Tibial artery (tissue), 4 donors: ENCODE data around the gene PPM1J.

Source experiments
- DNase-seq, 2 donors: peaks; one replicate each; pipeline ENCODE4 v3.0.0-alpha.2; 2019
- H3K27ac ChIP-seq, 2 donors: fragments of 200-600 bp; sonication (generic) in 1 of 2; 1 replicate in 1 of 2; 2 replicates in 1 of 2; pipeline ENCODE4 v1.5.1; 2018 to 2019; ENCODE audit warnings: mild to moderate bottlenecking in 1 of 2
- H3K27me3 ChIP-seq, 2 donors: fragments of 200-600 bp; sonication (generic) in 1 of 2; one replicate each; pipeline versions ENCODE4 v1.5.1 to v1.6.0; 2016 to 2019
- H3K36me3 ChIP-seq, 3 donors: fragments of 200-600 bp; sonication (generic) in 2 of 3; one replicate each; pipeline ENCODE4 v1.5.1; 2016 to 2019; ENCODE audit warnings: mild to moderate bottlenecking in 2 of 3
- H3K4me1 ChIP-seq, 4 donors: fragments of 200-600 bp; sonication (generic) in 2 of 4; 1 replicate in 3 of 4; 2 replicates in 1 of 4; pipeline ENCODE4 v1.5.1; 2016 to 2019
- H3K4me3 ChIP-seq, 2 donors: fragments of 200-600 bp; sonication (generic) in 1 of 2; 1 replicate in 1 of 2; 2 replicates in 1 of 2; pipeline ENCODE4 v1.5.1; 2018 to 2019; ENCODE audit warnings: mild to moderate bottlenecking in 2 of 2
- H3K9me3 ChIP-seq, 3 donors: fragments of 200-600 bp; sonication (generic) in 1 of 3; one replicate each; pipeline ENCODE4 v1.5.1; 2016 to 2019
- intact Hi-C: fragments of 100-400 bp; cut with DNase I; formaldehyde crosslinking; loops from one replicate; pipeline ENCODE4 v1.15.0; 2023; ENCODE audit warnings: low total_unique reads
- TF ChIP-seq, protein P1 (sequence below), 2 experiments: fragments of 200-600 bp in 1 of 2; fragments of 450-650 bp in 1 of 2; IDR thresholded peaks; one replicate each; pipeline ENCODE4 v1.5.1; 2017 to 2019; ENCODE audit warnings: antibody characterized with exemption in 2 of 2, mild to moderate bottlenecking in 1 of 2, moderate library complexity in 1 of 2

The PPM1J gene

DNA sequence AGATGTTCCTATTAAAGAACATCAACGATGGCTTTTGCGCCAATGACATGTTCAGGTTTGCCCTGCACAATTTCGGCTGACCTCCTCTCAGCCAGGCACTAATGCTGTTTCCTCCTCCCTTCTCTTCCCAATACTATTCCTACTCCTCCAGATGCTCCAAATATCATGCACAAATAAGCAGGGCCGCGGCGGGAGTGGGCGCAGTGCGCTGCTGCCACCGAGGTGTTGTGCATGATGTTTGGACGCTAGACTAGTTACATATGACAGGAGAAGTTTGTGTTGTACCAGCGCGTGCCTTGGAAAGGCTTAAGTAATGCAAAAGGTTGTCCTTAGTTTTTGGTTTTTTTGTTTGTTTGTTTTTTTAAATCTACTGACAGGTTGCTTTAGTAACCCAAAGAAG is 33.3 kb upstream of the PPM1J start:
- Histone ChIP-seq H3K27ac (no peak overlapping the region), H3K27me3 (peaks cover 0 to 18% of the 10 kb centered on the region in 2 donors), H3K4me3 (no peak overlapping the region), H3K9me3 (peaks cover 0 to 3% (median 0%) of the 10 kb centered on the region in 3 donors), H3K36me3 (no peaks in the 10 kb centered on the region), H3K4me1 (peaks cover 0 to 11% (median 6%) of the 10 kb centered on the region in 4 donors)
- intact Hi-C loops = no loop called here
- no peak for DNase-seq
- TF ChIP-seq, protein P1, sequence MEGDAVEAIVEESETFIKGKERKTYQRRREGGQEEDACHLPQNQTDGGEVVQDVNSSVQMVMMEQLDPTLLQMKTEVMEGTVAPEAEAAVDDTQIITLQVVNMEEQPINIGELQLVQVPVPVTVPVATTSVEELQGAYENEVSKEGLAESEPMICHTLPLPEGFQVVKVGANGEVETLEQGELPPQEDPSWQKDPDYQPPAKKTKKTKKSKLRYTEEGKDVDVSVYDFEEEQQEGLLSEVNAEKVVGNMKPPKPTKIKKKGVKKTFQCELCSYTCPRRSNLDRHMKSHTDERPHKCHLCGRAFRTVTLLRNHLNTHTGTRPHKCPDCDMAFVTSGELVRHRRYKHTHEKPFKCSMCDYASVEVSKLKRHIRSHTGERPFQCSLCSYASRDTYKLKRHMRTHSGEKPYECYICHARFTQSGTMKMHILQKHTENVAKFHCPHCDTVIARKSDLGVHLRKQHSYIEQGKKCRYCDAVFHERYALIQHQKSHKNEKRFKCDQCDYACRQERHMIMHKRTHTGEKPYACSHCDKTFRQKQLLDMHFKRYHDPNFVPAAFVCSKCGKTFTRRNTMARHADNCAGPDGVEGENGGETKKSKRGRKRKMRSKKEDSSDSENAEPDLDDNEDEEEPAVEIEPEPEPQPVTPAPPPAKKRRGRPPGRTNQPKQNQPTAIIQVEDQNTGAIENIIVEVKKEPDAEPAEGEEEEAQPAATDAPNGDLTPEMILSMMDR (IDR thresholded peaks at IDR 0.05) = no peak

DNA sequence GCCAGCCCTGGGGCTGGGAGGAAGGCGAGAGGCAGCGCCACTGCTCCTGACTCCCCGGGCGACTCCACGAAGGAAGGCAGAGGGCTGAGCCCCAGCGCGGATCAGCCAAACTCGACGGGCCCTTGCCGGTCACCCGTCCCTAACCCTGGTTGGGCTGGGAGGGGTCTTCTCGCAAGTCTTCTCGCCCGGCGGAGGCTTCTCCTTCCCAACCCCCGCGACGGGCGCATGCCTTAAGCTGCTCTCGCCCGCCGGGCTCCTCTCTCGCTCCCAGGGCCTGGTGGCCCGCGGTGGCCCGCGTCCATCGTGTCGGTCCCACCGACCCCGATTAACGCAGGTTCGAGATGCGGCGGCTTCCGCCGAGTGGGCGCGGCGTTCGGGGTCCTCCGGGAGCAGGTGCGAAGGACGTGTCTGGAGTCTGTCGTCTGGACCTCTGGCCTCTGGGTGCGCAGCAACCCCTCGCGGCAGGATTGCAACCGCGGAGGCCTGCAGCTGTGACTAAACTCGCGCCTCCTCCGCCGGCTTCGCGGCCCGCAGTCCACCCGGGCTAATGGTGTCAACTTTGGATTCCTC is 29.0 kb upstream of the PPM1J start:
- intact Hi-C loops = no loop called here
- Histone ChIP-seq H3K27ac (no peak overlapping the region), H3K27me3 (peaks cover 0 to 31% of the 10 kb centered on the region in 2 donors), H3K36me3 (no peaks in the 10 kb centered on the region), H3K4me3 (peak overlapping the region; percentile 20 to 30), H3K4me1 (peaks cover 0 to 11% (median 6%) of the 10 kb centered on the region in 4 donors), H3K9me3 (peaks cover 0 to 6% (median 3%) of the 10 kb centered on the region in 3 donors)
- no peak for DNase-seq
- TF ChIP-seq, protein P1 (IDR thresholded peaks at IDR 0.05) = peak in 1 of 2 experiments; percentile 22

DNA sequence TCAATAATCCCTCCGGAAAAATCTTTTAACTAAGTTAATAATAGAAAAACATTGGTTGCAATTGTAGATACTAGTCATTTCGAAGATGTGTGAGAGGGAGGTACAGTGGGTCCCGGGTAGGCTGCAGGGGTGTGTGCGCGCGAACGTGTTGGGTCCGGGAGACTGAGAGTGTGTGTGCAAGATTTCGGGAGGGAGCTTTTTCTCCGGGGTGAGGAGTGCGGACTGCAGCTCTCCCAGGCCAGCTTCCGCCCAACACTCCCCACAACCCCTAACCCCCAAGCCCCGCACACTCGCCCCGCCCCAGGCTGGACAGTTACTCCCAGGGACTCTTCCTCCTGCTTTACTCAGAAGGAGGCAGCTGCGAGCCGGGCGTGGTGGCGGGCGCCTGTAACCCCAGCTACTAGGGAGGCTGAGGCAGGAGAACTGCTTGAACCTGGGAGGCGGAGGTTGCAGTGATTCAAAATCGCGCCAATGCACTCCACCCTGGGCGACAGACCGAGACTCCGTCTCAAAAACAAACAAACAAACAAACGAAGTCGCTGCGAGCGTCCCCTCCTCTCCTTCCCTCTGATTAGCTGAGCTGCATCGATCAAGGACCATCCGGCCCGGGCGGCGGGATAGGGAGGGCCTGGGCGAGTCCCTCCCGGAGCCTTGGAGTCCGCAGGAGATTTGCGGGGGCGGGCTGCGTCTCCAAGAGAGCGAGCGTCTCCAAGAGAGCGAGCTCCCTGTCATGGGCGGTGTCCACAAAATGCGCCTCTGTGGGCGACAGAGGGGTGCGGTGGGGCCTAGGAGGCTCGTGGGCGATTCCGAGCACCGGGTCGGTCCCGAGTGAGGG is 28.3 kb upstream of the PPM1J start:
- intact Hi-C loops = no loop called here
- Histone ChIP-seq H3K9me3 (peaks cover 0 to 6% (median 3%) of the 10 kb centered on the region in 3 donors), H3K36me3 (no peaks in the 10 kb centered on the region), H3K27me3 (peaks cover 0 to 31% of the 10 kb centered on the region in 2 donors), H3K4me1 (peaks cover 0 to 11% (median 6%) of the 10 kb centered on the region in 4 donors), H3K4me3 (peak overlapping the region in 1 of 2 donors; percentile 30), H3K27ac (no peak overlapping the region)
- no peak for DNase-seq
- TF ChIP-seq, protein P1 (IDR thresholded peaks at IDR 0.05) = no peak

- no peak for DNase-seq
- intact Hi-C loops = no loop called here
- peaks cover 0 to 12% of the 10 kb centered on the region in 2 donors for H3K27me3 ChIP-seq
- TF ChIP-seq, protein P1 (IDR thresholded peaks at IDR 0.05) = no peak
- H3K27ac ChIP-seq = no peak overlapping the region
- H3K36me3 ChIP-seq = no peaks in the 10 kb centered on the region
- H3K4me1 ChIP-seq = no peaks in the 10 kb centered on the region
- peaks cover 0 to 6% (median 0%) of the 10 kb centered on the region in 3 donors for H3K9me3 ChIP-seq
- H3K4me3 ChIP-seq = no peak overlapping the region
These were observed 22.4 kb upstream of the PPM1J start for GRCh38 chr1:112737573-112737972.

DNA sequence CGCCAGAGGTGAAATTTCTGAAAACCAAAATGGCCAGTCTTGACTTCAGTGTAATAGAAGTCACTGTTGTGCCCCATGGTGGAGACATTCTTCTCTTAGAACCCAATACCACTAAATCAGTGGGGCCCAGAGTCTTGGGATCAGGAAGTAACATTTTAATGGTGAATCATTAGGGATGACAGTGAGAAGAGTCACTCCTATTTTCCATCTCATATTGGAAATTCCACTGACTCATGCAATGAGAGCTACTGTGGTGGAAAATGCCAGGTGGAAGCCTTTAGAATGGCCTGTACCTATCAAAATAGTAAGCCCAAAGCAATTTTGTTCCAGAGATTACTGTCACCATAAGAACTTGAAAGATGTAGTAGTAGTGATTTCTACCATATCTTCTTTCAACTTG is 20.6 kb upstream of the PPM1J start:
- no peak overlapping the region for H3K4me3 ChIP-seq

More for the DNA sequence above, 20.6 kb upstream of the PPM1J start:
- TF ChIP-seq, protein P1 (IDR thresholded peaks at IDR 0.05) = no peak
- no peak overlapping the region for H3K27ac ChIP-seq
- H3K36me3 ChIP-seq = no peaks in the 10 kb centered on the region
- peaks cover 0 to 7% of the 10 kb centered on the region in 2 donors for H3K27me3 ChIP-seq
- H3K9me3 ChIP-seq = peaks cover 0 to 6% (median 0%) of the 10 kb centered on the region in 3 donors
- H3K4me1 ChIP-seq = no peaks in the 10 kb centered on the region
- no peak for DNase-seq
- intact Hi-C loops = no loop called here
